Measurements from ENCODE around the gene CTSZ.
"Not testable (repeated sequence)": the region's sequence is repeated elsewhere in the genome, so short reads cannot be mapped to it uniquely, and the experiment has no call there.

Gene CTSZ

DNA sequence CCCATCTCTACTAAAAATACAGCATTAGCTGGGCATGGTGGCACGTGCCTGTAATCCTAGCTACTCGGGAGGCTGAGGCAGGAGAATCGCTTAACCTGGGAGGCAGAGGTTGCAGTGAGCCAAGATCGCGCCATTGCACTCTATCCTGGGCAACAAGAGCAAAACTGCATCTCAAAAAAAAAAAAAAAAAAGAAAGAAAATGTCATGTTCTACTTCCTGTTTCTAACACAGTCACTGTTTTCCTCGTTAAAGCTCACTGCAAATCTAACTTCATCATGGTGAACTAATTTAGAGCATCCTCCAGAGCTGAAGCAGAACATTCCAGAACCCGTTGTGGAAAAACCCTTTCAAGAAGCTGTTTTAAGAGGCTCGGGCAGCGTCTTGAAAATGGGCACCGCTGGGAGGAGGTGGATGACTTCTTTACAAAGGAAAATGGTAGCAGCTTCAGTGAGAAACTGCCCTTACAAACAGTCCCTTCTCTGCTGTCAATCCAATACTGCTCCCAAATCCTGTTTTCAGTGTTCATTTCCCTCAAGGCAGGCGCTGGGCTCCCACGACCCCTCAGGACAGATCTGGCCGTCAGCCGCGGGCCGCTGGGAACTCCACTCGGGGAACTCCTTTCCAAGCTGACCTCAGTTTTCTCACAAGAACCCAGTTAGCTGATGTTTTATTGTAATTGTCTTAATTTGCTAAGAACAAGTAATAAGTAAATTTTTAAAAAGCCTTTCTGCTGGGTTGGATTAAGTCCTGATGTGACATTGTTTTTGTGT, 12.5 kb downstream of the CTSZ start:
- DNase-seq: no peak

DNA sequence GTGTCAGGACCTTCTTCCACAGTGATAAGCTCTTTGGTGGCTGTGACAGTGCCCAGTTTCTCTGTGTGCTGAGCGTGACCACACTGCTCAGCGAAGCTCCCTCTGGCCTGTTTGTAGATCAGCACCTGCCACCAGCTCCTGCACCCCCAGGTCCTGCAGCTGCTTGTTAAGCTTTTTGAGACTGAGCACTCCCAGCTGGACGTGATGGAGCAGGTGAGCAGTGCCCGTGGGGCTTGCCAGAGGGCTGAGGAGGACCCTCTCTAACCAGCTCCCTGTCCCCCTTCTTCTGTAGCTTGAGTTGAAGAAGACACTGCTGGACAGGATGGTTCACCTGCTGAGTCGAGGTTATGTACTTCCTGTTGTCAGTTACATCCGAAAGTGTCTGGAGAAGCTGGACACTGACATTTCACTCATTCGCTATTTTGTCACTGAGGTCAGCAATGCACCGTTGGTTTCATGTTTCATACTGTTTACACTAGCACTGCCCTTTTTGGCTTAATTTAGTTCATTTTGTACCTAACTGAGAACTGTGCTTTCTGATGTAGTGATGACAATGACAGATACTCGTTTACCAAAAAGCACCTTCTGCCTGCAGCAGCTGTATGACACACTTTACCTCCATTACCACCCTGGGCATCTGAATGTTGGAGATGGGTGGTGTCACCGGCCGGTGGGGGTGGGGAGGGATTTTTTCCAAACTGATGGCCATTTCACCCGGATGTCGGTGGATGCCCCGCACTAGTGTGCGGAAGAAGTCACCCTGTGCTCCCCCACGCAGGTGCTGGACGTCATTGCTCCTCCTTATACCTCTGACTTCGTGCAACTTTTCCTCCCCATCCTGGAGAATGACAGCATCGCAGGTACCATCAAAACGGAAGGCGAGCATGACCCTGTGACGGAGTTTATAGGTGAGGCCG, 13.5 kb downstream of the CTSZ start:
- no peak for DNase-seq

DNA sequence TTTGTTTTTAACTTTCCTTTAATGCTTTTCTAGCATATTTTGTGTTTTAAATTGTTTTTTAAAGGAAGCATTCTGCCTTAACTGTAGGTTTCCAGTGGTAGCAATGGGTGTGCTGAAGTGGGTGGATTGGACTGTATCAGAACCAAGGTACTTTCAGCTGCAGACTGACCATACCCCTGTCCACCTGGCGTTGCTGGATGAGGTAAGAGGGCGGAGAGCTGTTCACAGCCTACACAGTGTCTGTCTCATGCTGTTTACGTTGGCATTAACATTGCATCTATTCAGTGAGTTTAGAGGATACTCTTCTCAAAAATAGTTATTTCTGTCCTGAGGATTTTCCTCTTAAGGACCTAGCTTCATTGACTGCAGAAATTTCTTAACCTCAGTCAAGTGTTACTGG, 14.1 kb downstream of the CTSZ start:
- DNase-seq: no peak

DNA sequence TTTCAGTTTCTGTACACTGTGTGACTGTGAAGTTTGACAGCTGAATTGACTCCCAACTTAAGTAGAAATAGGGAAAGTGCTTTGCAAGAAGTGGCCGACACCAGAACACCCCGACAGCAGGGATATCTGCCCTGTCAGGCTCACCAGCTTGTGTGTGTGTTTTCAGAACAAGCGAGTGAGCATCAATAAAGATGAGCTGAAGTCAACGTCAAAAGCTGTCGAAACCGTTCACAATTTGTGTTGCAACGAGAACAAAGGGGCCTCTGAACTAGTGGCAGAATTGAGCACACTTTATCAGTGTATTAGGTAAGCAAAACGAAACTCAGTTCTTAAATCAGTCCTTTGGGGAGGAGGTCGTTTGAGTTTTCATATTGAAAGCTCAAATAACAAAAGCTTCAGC, 15.3 kb downstream of the CTSZ start:
- DNase-seq: no peak

DNA sequence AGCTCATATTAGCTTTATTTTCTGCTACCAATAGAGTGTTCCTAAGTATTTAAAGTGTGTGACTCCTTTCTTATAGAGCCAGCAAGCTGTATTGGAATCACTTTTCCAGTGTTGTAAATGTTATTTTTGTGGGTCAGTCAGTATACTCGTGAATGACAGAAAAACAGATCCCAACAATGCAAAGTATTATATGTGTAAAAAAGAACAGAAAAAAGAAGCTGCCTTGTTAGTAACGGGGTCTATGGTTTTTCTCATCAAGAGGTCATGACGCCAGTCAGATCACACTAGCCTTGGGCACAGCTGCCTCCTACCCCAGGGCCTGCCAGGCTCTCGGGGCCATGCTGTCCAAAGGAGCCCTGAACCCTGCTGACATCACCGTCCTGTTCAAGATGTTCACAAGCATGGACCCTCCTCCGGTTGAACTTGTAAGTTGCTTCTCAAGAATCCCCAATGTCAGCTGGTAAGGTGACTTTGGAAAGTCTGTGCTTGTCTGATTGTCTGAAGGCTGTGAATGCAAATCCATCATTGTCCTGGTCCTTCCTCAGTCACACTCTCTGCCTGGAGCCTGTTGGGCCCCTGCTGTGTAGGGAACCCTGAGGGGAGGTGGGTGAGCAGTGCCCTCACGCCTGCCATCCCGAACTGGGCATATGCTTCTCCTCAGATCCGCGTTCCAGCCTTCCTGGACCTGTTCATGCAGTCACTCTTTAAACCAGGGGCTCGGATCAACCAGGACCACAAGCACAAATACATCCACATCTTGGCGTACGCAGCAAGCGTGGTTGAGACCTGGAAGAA, 16.2 kb downstream of the CTSZ start:
- no peak for DNase-seq

DNA sequence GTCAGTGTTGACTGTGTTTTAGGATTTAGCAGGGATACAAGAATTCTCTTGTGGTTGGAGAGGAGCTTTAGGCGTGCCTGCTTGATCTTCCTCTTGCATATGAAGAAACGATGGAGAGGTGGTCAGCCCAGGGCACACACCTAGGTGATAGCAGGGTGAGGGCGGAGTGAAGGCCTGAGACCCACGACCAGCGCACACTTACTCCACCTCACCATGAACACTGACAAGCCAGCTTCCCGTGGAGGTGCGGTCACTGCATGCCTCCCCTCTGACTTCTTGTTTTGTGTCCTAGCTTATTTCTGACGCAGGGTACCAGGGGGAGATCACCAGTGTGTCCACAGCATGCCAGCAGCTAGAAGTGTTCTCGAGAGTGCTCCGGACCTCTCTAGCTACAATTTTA, 17.9 kb downstream of the CTSZ start:
- no peak for DNase-seq

DNA sequence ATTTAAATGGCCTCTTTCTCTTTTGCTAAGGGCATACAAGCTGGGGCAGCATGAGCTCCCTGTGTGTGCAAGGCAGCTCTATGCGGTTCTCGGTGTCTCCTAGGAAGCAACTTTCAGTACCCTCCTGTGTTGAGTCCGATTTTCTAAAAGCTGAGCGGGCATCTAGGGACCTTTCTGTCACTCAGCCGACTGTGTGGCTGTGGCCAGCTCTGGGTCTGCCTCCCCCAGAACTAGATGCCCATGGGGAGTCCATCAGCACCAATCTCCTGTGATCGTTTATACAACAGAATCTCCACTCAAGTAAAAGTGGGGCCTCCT, 18.5 kb downstream of the CTSZ start:
- no peak for DNase-seq

DNA sequence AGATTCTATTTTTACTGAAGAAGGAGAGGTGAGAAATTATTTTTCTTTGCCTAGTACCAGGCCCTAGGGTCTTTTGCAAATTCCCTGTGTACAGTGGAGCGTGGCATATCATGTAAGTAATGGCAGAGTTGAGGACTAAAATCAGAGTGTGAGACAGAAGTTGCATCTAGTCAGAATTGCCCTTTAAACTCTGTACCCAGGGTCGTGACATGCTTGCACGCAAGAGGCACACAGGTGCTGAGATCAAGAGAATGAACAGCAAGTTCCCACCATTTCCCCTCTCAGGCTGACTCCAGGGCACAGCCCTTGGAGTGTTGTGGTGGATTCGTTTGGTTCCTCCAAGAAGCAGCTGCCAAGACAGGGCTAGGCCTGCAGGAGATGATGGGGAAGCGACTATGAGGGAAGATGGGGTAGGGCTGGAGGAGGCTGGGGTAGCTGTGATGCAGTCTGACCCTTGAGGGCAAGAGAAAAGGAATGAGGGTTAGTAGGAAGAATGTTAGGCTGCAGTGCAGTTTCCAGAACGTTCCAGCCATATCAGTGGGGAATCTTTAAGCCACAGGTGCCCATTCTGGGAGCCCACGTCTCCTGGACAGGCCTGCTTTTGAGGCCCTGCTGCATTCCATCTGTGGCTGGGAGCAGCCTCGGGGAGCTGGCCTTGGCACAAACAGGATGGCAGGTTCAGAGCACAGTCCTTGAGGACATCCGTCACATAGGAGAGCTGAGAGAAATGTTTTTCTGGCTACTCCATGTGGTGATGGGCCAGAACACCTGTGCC, 19.1 kb downstream of the CTSZ start:
- no peak for DNase-seq

DNA sequence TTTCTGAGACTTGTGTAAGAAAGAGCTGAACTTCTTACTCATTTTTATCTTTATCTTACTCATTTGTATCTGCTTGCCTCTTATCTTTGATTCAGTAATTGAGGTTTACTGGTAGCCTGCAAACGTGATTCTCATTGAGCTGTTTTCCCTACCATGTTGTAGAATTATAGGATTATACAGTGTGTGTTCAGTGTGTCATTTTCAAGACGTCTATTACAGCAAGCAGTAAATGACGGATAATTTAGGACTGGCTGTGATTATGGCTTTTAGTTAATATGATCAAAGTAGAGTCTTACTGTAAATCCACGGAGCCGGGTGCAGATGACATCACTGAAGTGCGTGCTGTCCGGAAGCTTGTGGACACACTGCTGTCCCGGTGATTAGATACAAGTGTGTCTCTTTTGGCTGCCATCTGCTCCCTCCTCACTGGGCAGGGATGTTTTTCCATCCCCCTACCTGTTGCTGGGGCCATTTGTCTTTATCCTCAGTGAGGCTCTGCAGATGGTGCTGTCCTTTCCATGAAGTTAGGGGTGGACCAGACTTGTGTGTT, 20.0 kb downstream of the CTSZ start:
- peak; percentile 94 for DNase-seq

DNA sequence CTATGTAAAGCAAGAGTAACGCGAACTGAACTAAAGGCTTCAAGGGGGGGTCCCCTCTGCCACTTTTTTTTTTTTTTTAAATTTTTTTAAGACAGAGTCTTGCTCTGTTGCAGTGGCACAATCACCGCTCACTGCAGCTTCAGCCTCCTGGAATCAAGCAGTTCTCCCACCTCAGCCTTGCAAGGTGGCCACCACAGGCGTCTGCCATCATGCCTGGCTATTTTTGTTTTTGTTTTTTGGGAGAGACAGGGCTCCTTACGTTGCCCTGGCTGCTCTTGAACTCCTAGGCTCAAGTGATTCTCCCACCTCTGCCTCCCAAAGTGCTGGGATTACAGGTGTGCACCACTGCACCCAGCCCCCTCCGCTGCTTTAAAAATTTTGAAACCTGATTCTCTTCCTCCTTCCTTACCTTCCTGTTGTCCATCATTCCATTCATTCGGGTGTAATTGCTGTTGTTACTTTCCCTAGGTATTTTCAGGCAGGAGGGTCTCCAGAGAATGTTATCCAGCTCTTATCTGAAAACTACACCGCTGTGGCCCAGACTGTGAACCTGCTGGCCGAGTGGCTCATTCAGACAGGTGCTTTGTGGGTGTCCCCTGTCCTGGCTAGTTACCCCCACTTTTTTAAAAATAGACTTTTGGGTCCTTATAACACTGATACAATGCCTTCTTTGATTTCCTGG, 20.6 kb downstream of the CTSZ start:
- DNase-seq: no peak

DNA sequence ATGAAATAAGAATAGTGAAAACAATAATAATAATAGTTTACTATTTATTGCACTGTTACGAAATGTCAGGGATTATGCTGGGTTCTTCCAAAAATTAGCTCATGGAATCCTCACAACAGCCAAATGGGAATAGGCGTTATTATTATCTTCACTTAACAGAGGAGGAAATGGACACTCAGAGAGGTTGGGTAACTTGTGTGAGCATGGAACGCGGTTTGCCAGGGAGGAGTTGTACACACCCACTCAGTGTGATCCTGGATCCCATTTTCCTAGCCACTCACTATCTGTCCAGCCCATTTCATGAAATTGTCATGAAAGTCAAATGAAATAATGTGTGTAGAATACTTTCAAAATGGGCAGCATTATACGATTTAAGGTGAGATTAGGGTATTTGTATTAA, 21.4 kb downstream of the CTSZ start:
- no peak for DNase-seq

DNA sequence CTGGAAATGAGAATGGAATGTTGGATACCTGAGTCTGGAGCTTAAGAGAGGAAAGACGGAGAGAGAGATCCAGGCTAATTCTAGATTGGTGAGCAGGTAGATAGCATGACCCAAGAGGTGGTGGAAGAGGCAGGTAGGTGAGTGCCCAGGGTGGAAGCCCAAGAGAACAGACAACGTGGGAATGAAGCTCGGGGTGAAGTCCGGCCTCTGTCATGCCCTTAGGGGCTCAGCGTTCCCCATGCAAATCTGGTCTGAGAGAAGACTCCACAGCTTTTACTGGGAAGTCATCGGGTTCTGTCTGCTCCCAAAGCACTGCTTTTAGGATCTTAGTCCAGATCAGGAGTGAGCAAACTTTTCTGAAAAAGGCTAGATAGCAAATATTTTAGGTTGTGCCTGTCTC, 22.4 kb downstream of the CTSZ start:
- no peak for DNase-seq

DNA sequence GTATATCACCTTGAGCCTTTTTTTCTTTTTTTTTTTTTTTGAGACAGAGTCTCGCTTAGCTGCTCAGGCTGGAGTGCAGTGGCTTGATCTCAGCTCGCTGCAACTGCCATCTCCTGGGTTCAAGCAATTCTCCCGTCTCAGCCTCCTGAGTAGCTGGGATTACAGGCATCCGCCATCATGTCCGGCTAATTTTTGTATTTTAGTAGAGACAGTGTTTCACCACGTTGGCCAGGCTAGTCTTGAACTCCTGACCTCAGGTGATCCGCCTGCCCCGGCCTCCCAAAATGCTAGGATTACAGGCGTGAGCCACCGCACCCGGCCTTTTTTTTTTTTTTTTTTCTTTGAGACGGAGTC, 24.0 kb downstream of the CTSZ start:
- not testable (repeated sequence) for DNase-seq

DNA sequence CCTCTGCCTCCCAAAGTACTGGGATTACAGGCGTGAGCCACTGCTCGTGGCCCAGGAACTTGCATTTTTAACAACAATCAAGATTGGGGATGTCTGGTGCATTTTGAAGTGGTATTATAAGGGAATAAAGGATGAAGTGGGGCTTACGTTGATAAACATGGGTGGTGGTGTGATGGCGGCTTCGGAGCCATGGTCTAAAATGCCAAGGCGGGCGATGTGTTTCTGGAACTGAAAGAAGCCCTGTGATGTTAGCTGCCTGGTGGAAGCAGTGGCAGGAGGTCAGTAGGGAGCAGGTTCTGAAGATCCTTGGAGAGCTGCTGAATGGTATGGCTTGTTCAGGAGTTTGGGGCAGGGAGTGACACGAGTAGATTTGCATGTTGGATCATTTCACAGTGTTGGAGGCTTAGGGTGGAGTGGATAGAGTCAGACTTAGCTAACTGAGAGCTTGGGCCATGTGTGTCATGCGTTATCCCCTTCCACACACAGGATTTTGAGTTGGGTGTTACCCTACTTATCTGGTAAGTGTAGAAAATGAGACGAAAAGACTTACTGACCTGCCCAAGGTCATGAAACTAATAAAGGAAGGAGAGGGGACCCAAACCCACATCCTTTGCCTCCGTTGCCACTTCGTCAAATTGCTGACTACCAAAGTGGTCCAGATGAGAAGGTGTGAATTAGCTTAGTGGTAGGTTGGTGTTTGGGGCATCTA, 24.5 kb downstream of the CTSZ start:
- DNase-seq: peak; percentile 32

DNA sequence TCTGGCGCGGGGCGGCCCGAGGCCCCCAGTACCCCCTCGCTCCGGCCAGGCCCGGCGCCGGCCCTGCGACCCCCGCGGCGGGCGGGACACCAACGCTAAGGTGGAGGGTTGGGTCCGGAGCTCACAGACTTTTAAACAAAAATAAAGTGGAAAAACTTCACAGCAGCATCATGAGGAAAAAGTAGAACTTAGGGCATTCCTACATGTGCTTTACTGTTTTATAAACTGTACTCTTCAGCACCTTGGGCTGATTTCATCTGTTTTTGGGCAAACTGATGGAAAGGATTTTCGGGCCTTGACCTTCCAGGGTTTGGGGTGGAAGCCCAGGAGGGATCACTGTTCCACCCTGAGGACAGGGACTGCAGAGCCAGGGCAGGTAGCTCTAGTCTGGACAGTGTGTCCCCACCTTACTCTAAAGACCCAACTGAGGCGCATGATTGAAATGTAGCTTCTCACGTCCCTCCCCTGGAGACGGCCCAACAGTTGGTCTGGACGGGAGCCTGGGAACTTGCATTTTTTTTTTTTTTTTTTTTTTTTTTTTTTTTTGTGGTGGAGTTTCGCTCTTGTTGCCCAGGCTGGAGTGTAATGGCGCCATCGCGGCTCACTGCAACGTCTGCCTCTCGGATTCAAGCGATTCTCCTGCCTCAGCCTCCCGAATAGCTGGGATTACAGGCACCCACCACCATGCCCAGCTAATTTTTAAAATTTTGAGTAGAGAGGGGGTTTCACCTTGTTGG, 25.3 kb downstream of the CTSZ start:
- peak; percentile 45 for DNase-seq

DNA sequence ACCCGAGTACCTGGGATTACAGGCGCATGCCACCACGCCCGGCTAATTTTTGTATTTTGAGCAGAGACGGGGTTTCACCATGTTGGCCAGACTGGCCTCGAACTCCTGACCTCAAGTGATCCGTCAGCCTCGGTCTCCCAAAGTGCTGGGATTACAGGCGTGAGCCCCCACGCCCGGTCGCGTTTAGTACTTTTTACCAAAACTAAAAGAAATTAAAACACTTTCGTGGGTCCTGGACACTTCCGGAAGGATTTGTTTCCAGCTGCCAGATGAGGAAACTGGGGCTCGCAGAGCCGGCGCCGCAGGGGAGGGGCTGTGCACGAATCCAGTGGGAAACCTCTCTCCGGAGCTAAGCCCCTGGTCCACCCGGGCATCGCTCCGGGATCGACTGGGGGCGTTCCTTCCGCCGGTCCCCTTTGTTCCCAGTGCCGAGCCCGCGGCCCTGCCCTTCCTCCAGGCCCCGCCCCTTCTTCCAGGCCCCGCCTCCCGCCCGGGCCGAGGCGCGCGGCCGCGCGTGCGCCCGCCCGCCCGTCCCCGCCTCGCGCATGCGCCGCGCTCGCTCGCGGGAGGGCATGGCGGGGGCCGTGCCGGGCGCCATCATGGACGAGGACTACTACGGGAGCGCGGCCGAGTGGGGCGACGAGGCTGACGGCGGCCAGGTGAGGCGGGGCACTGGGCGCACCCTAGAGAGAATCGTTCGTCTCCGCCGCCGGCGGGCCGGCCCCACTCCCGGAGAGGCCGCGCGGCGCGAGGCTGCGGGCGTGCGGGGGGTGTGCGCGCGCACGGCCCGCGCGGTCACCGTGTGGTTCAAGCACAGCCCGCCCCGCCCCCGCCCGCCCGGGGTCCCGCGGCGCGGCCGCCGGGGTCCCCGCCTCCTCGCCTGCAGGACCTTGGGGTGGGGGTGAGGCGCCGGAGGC, 26.1 kb downstream of the CTSZ start, which contains the start of gene NELFCD:
TSS of gene NELFCD (plus strand) at position 546 of the 917 bp plus-strand sequence. CDS start at position 600, 54 bp downstream.
- peak; percentile 96 for DNase-seq

DNA sequence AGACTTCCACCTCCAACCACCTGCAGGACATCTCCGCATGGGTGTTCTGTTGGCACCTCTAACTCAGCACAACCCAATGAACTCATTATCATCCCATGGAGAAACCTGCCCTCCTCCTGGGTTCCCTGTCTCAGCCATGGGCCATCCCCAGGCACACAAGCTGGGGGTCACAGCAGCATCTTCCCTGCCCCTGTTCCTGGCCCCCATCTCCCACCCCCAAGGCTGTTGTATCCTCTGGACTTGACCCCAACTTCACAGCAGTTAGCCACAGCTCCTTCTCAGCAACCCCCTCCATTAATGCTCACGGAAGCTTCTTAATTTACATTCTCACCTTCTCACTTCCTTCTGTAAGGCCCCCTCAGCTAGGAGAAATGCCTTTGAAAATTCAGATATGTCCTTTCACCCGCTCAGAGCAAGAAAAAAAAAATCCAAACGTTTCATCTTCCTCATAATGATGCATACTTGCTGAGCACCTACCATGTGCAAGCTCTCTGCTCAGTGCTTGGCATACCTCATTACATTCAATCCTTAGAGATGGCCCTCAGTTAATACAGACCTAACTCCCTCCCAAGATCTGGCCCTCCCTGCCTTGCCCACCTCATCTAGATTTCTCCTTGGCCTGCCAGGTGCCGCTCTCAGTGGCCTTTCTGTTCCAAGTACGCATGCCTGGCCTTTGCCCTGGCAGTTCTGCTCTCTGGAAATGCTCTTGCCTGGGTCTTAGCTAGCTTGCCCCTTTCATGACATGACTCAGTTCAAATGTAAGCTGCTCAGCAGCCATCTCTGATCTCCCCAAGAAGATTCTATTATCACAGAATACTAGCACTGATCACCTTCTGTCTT, 28.5 kb downstream of the CTSZ start:
- peak; percentile 82 for DNase-seq

DNA sequence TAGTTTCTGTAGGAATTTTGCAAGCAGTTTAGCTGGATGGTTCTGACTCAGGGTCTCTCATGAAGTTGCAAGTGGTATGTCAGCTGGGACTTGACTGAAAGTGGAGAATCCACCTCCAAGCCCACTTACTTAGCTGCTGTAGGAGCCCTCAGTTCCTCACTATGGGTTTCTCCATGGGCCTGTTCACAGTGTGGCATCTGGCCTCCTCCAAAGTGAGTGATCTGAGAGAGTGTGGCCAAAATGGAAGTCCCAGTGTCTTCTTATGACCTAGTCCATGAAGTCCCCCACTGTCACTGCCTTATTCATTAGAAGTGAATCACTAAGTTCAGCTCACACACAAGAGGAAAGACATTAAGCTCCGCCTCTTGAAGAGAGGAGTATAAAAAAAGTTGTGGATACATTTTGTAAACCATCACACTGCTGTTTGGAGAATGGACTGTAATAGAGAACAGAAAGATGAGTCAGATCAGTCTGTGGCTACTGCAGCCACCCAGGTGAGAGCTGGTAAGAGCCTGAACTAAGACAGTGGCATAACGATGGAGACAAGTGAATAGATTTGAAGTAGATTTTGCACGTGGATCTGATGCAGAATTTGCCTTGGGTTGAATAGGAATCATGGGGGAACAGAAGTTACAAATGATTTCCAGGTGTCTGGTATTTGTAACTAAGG, 30.9 kb downstream of the CTSZ start:
- DNase-seq: no peak
